DND-41 (cell line): ENCODE data around the gene TRHDE.
"Not testable (repeated sequence)": the region's sequence is repeated elsewhere in the genome, so short reads cannot be mapped to it uniquely, and the experiment has no call there.

Experiments used
- ATAC-seq: fragments of 200-7000 bp; cut with Tn5 transposase; 3 replicates; pipeline ENCODE4 v1.9.1; 2021; ENCODE audit warnings: low read depth; ENCODE audit not compliant: insufficient read depth
- DNase-seq: peaks from one replicate; pipeline ENCODE4 v3.0.0-alpha.2; 2020
- H2AFZ ChIP-seq: 2 replicates; pipeline ENCODE4 v1.6.0; 2012; ENCODE audit warnings: low read depth, low read length
- H3K27ac ChIP-seq: 2 replicates; pipeline ENCODE4 v1.5.1; 2012; ENCODE audit warnings: low read length, inconsistent platforms
- H3K27me3 ChIP-seq: fragments of 200-600 bp; sonication (generic); 2 replicates; pipeline ENCODE4 v1.6.0; 2012; ENCODE audit warnings: low read length, mild to moderate bottlenecking, inconsistent platforms; ENCODE audit not compliant: insufficient read depth, poor library complexity
- H3K36me3 ChIP-seq: 2 replicates; pipeline ENCODE4 v1.5.1; 2012; ENCODE audit warnings: low read length, inconsistent platforms; ENCODE audit not compliant: insufficient read depth
- H3K4me1 ChIP-seq: 2 replicates; pipeline ENCODE4 v1.5.1; 2012; ENCODE audit warnings: mild to moderate bottlenecking, low read length; ENCODE audit not compliant: insufficient read depth
- H3K4me2 ChIP-seq: 2 replicates; pipeline ENCODE4 v1.6.0; 2012; ENCODE audit warnings: mild to moderate bottlenecking, moderate library complexity, low read length, inconsistent platforms; ENCODE audit not compliant: insufficient read depth
- H3K4me3 ChIP-seq, 2 experiments: fragments of 200-600 bp in 1 of 2; shearing (Covaris generic) in 1 of 2; 2 replicates each; pipeline ENCODE4 v1.5.1; 2012 to 2016; ENCODE audit warnings: inconsistent platforms in 2 of 2, low read length in 2 of 2, mild to moderate bottlenecking in 2 of 2, low read depth in 1 of 2, moderate library complexity in 1 of 2
- H3K79me2 ChIP-seq: 2 replicates; pipeline ENCODE4 v1.6.0; 2012; ENCODE audit warnings: low read length, inconsistent platforms; ENCODE audit not compliant: insufficient read depth
- H3K9ac ChIP-seq: 2 replicates; pipeline ENCODE4 v1.6.0; 2012; ENCODE audit warnings: low read depth, mild to moderate bottlenecking, inconsistent platforms, low read length, moderate library complexity
- H3K9me3 ChIP-seq: 2 replicates; pipeline ENCODE4 v1.5.1; 2012; ENCODE audit warnings: low read length, moderate library complexity, mild to moderate bottlenecking, inconsistent platforms; ENCODE audit not compliant: insufficient read depth, severe bottlenecking
- H4K20me1 ChIP-seq: 2 replicates; pipeline ENCODE4 v1.6.0; 2012; ENCODE audit warnings: low read length; ENCODE audit not compliant: insufficient read depth
- CTCF ChIP-seq: IDR thresholded peaks from 2 replicates; pipeline ENCODE4 v1.5.1; 2012; ENCODE audit warnings: borderline replicate concordance, low read length, moderate library complexity, mild to moderate bottlenecking; ENCODE audit not compliant: poor library complexity, severe bottlenecking; ENCODE audit errors: extremely low read depth
- EZH2 ChIP-seq: IDR thresholded peaks from 3 replicates; pipeline ENCODE4 v1.6.1; 2012; ENCODE audit warnings: borderline replicate concordance, low read depth, mild to moderate bottlenecking, moderate library complexity, low read length, inconsistent platforms; ENCODE audit not compliant: severe bottlenecking

TRHDE gene

GRCh38 chr12:72684491-72684890, 412.3 kb downstream of the TRHDE start:
- Histone ChIP-seq H3K4me3 (no peak overlapping the region), H3K36me3 (no peaks in the 10 kb centered on the region), H3K27ac (no peak overlapping the region), H3K4me2 (no peak overlapping the region), H2AFZ (no peak overlapping the region), H4K20me1 (no peaks in the 10 kb centered on the region), H3K9me3 (no peaks in the 10 kb centered on the region), H3K27me3 (no peaks in the 10 kb centered on the region), H3K4me1 (no peaks in the 10 kb centered on the region), H3K9ac (no peak overlapping the region), H3K79me2 (no peaks in the 10 kb centered on the region)
- DNase-seq = no peak
- no peak for ATAC-seq
- no peak for TF ChIP-seq CTCF

- Histone ChIP-seq H3K4me3 (no peak overlapping the region), H3K4me1 (no peaks in the 10 kb centered on the region), H2AFZ (no peak overlapping the region), H3K4me2 (no peak overlapping the region), H3K27ac (no peak overlapping the region), H3K9ac (no peak overlapping the region), H3K36me3 (no peaks in the 10 kb centered on the region), H4K20me1 (no peaks in the 10 kb centered on the region), H3K9me3 (no peaks in the 10 kb centered on the region), H3K79me2 (no peaks in the 10 kb centered on the region), H3K27me3 (no peaks in the 10 kb centered on the region)
- no peak for DNase-seq
- ATAC-seq = no peak
- no peak for TF ChIP-seq EZH2
- no peak for TF ChIP-seq CTCF
These were observed 420.2 kb downstream of the TRHDE start for GRCh38 chr12:72692338-72692737.

GRCh38 chr12:72694193-72694592, 422.0 kb downstream of the TRHDE start:
- no peak overlapping the region for H3K9ac ChIP-seq
- no peaks in the 10 kb centered on the region for H3K27me3 ChIP-seq
- H3K9me3 ChIP-seq = no peaks in the 10 kb centered on the region
- no peak overlapping the region for H3K4me3 ChIP-seq
- TF ChIP-seq EZH2 (no peak), CTCF (no peak)
- H2AFZ ChIP-seq = no peak overlapping the region
- DNase-seq (no peak), ATAC-seq (no peak)
- no peaks in the 10 kb centered on the region for H3K79me2 ChIP-seq
- no peak overlapping the region for H3K4me2 ChIP-seq
- no peak overlapping the region for H3K27ac ChIP-seq
- no peaks in the 10 kb centered on the region for H4K20me1 ChIP-seq
- H3K4me1 ChIP-seq = no peaks in the 10 kb centered on the region
- H3K36me3 ChIP-seq = no peaks in the 10 kb centered on the region

- H3K4me3 ChIP-seq = no peak overlapping the region
- no peaks in the 10 kb centered on the region for H4K20me1 ChIP-seq
- no peaks in the 10 kb centered on the region for H3K4me1 ChIP-seq
- DNase-seq (no peak), ATAC-seq (no peak)
- no peak overlapping the region for H3K4me2 ChIP-seq
- no peak for TF ChIP-seq EZH2
- TF ChIP-seq CTCF = peak; percentile 6
- H3K9me3 ChIP-seq = no peaks in the 10 kb centered on the region
- H3K9ac ChIP-seq = no peak overlapping the region
- no peaks in the 10 kb centered on the region for H3K79me2 ChIP-seq
- H3K27me3 ChIP-seq = no peaks in the 10 kb centered on the region
- H3K36me3 ChIP-seq = no peaks in the 10 kb centered on the region
- H2AFZ ChIP-seq = no peak overlapping the region
- no peak overlapping the region for H3K27ac ChIP-seq
These were observed 427.2 kb downstream of the TRHDE start for GRCh38 chr12:72699362-72699761.

- H4K20me1 ChIP-seq, H2AFZ ChIP-seq, H3K9ac ChIP-seq, H3K36me3 ChIP-seq, H3K9me3 ChIP-seq, ATAC-seq, DNase-seq, H3K4me1 ChIP-seq, H3K4me2 ChIP-seq, H3K4me3 ChIP-seq, H3K79me2 ChIP-seq, H3K27me3 ChIP-seq, H3K27ac ChIP-seq: not testable (repeated sequence)
These were observed 439.9 kb downstream of the TRHDE start for GRCh38 chr12:72712025-72712424.
